Measurements from ENCODE around the gene NIPBL.

The NIPBL gene

DNA sequence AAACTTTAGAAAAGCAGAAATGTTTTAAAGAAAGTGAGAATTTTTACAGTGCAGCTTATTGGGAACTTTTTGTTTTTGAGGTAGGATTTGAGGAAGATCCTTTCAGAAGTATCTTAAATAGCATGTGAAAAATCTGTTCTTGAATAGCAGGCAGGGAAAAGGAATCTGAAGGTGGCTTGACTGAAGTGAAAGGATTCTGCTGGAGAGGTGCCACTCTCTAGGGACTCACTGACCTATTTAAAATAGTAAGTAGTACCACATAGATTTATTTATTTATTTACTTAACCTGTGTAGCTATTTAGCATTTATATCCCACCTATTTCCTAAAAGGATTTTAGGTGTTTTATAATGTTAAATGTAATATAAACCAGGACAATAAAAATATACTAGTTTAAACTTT, 69.1 kb downstream of the NIPBL start:
- DNase-seq (ENCODE audit: low spot score), result no peak
- TF ChIP-seq, protein P1, sequence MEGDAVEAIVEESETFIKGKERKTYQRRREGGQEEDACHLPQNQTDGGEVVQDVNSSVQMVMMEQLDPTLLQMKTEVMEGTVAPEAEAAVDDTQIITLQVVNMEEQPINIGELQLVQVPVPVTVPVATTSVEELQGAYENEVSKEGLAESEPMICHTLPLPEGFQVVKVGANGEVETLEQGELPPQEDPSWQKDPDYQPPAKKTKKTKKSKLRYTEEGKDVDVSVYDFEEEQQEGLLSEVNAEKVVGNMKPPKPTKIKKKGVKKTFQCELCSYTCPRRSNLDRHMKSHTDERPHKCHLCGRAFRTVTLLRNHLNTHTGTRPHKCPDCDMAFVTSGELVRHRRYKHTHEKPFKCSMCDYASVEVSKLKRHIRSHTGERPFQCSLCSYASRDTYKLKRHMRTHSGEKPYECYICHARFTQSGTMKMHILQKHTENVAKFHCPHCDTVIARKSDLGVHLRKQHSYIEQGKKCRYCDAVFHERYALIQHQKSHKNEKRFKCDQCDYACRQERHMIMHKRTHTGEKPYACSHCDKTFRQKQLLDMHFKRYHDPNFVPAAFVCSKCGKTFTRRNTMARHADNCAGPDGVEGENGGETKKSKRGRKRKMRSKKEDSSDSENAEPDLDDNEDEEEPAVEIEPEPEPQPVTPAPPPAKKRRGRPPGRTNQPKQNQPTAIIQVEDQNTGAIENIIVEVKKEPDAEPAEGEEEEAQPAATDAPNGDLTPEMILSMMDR (IDR thresholded peaks at IDR 0.05; ENCODE audit: extremely low read depth, missing control alignments), result no peak

DNA sequence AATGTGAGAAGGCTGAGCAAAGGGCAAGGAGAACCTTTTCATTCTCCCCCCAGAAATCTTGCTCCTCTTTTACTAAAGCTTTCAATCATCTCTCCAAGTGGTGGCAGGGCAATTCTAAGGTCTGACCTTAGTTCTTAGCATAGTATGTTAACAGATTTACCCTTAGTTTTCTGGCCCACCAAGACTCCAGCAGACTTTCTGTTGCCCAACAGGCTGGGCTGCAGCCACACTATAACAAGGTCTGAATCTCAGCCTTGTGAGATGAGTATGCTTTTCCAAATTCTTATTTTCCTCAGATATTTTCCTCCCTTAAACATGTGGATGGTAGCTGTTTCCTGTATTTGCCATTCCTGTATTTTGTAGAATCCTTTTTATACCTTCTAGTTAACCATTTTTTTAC, 69.5 kb downstream of the NIPBL start:
- DNase-seq (ENCODE audit: low spot score), result no peak
- TF ChIP-seq, protein P1 (IDR thresholded peaks at IDR 0.05; ENCODE audit: extremely low read depth, missing control alignments), result no peak

DNA sequence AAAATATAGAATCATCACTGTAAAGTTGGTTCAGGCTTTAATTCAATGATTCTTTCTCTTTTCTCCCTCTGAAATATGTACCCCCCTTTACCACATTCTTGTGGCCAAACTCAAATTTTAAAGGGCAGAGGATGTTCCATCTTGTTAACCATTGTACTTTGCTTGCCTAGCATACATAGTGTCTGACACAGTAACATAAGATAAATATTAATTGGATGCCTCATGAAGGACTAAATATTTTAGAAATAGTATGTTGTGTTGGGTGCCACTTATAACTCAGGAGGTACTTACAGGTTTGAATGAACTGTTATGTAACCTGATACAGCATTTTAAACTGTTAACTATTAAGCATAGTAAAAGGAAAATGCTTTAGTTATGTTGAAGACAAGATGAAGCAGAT, 71.5 kb downstream of the NIPBL start:
- TF ChIP-seq, protein P1 (IDR thresholded peaks at IDR 0.05; ENCODE audit: extremely low read depth, missing control alignments), result no peak
- DNase-seq (ENCODE audit: low spot score), result no peak

DNA sequence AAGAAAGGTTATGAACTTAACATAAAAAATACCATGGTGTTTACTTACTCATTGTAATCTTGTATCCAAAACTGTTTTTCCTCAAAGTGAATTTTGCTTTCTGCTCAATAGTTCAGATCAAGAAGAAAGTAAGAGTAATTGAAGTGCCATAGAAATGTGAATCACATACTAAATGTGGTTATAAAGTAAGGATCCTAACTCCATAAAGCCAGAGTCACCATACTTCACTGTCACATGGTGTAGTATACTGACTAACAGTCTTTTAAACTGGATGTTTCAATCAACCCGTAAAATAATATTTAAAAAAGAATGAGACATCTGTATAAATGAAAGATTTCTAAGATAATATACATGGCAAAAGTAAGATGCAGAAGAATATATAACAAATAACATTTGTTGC, 72.1 kb downstream of the NIPBL start:
- TF ChIP-seq, protein P1 (IDR thresholded peaks at IDR 0.05; ENCODE audit: extremely low read depth, missing control alignments), result no peak
- no peak for DNase-seq (ENCODE audit: low spot score)

DNA sequence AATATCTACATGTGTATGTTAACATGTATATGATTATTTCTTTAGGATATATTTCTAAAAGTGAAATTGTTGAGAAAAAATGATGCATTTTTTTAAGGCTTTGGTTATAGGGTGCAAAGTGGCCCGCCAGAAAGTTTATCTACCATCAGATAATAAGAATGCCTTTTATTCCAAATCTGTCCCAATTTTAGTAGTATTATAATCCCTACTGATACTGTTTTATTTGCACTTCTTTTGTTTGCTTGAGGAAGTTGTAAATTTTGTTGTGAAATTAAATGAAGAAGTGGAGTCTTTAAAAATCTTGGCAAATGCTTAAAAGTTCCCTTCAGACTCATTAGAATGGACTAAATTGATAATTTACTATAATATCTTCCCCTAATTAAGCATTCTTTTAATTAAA, 73.0 kb downstream of the NIPBL start:
- DNase-seq (ENCODE audit: low spot score), result no peak
- TF ChIP-seq, protein P1 (IDR thresholded peaks at IDR 0.05; ENCODE audit: extremely low read depth, missing control alignments), result no peak

DNA sequence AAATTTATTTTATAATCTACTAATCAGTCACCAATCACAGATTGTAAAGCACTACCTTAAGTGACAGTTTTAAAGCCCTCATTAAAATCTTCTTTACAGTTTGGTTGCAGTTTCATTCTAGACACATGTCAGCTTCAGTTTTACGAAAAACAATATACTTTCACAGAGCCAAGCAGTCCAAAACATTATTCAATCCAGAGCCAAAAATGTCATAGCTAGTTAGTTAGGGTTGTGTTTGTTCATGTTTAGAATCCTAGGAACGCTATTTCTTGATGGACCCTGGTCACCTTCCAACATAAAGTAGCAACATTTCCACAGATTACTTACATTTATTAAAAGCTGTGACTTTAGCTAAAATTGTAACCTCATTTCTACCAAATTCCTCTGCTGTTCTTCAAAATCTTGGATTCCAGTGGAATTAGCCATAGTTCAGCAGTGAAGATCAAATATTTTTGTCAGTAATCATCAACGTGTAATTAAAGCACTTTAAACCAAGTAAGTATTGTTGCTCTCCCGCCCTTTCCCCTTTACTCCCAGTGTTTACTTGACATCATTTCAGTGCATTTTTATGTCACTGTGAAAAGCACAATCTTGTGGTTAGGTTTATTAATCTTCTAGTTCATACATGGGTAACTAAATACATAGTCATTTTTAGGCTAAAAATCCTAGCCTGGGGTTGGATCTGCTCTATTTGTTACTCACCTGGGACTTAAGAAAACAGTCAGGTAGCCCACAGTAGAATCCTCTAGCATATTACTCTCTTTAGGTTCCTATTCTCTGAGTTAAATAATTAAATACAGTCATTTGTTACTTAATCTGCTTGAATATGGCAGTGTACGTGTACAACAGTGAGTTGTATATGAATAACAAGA, 74.3 kb downstream of the NIPBL start:
- peak; percentile 29 for DNase-seq (ENCODE audit: low spot score)
- TF ChIP-seq, protein P1 (IDR thresholded peaks at IDR 0.05; ENCODE audit: extremely low read depth, missing control alignments), result no peak

DNA sequence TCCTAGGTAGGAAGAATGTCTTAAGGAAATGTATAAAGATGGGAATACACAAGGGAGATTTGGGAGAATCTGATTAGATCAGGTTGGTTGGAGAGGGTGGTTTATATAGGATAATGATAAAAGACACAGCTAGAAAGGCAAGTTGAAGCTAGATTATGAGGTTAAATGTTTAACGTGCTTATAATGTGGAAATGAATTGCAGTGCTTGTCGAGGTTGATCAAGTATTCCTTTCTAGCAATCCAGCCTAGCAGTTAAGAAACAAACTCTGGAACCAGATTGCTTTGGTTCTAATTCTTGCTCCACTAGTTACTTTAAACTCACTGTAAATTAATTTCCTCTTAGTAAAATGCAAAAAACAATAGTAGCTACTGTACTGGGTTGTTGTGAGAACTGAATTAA, 76.5 kb downstream of the NIPBL start:
- TF ChIP-seq, protein P1 (IDR thresholded peaks at IDR 0.05; ENCODE audit: extremely low read depth, missing control alignments), result no peak
- DNase-seq (ENCODE audit: low spot score), result no peak

Measured in GM20000 (cell line).